ENCODE measurements around the gene PKD1L1.
"Not testable (repeated sequence)": the region's sequence is repeated elsewhere in the genome, so short reads cannot be mapped to it uniquely, and the experiment has no call there.

Gene PKD1L1

GRCh38 chr7:47755248-47755647 lies 193.0 kb downstream of the PKD1L1 start:
- TF ChIP-seq CTCF (IDR thresholded peaks at IDR 0.05; ENCODE audit: insufficient read depth, low read length, missing control alignments) = no peak
- H3K4me3 ChIP-seq (ENCODE audit: low read depth, low read length) = no peak overlapping the region
- ChIA-PET CTCF (interaction anchor here (1.7 kb wide), 1 partner anchor 489 kb away, joined by 4 read pairs; no protein-coding TSS in a partner anchor), POLR2A (no interaction called here)
- DNase-seq (ENCODE audit: low read depth, low spot score) = no peak

- CTCF ChIA-PET = interaction anchor here (1.2 kb wide), 1 partner anchor 8 kb away, joined by 3 read pairs; no protein-coding TSS in a partner anchor
- POLR2A ChIA-PET; H3K4me3 ChIP-seq (ENCODE audit: low read depth, low read length); DNase-seq (ENCODE audit: low read depth, low spot score): not testable (repeated sequence)
These were observed 196.5 kb downstream of the PKD1L1 start for GRCh38 chr7:47751724-47752123.

- ChIA-PET CTCF (interaction anchor here (0.6 kb wide), 1 partner anchor 109 kb away, joined by 3 read pairs; no protein-coding TSS in a partner anchor), POLR2A (no interaction called here)
- no peak for DNase-seq (ENCODE audit: low read depth, low spot score)
- no peak overlapping the region for H3K4me3 ChIP-seq (ENCODE audit: low read depth, low read length)
- no peak for TF ChIP-seq CTCF (IDR thresholded peaks at IDR 0.05; ENCODE audit: insufficient read depth, low read length, missing control alignments)
These were observed 197.2 kb downstream of the PKD1L1 start for GRCh38 chr7:47751043-47751442.

- CTCF ChIA-PET = no interaction called here
- no peak overlapping the region for H3K4me3 ChIP-seq (ENCODE audit: low read depth, low read length)
- POLR2A ChIA-PET = no interaction called here
- no peak for TF ChIP-seq CTCF (IDR thresholded peaks at IDR 0.05; ENCODE audit: insufficient read depth, low read length, missing control alignments)
- DNase-seq (ENCODE audit: low read depth, low spot score) = no peak
These were observed 200.2 kb downstream of the PKD1L1 start for GRCh38 chr7:47748041-47748440.

- CTCF ChIA-PET = no interaction called here
- no peak for TF ChIP-seq CTCF (IDR thresholded peaks at IDR 0.05; ENCODE audit: insufficient read depth, low read length, missing control alignments)
- DNase-seq (ENCODE audit: low read depth, low spot score) = no peak
- H3K4me3 ChIP-seq (ENCODE audit: low read depth, low read length) = no peak overlapping the region
- POLR2A ChIA-PET = no interaction called here
These were observed 201.1 kb downstream of the PKD1L1 start for GRCh38 chr7:47747160-47747559.

GRCh38 chr7:47746468-47746867 lies 201.8 kb downstream of the PKD1L1 start:
- POLR2A ChIA-PET = no interaction called here
- no peak overlapping the region for H3K4me3 ChIP-seq (ENCODE audit: low read depth, low read length)
- TF ChIP-seq CTCF (IDR thresholded peaks at IDR 0.05; ENCODE audit: insufficient read depth, low read length, missing control alignments) = no peak
- DNase-seq (ENCODE audit: low read depth, low spot score) = no peak
- CTCF ChIA-PET = no interaction called here

GRCh38 chr7:47744883-47745282 lies 203.4 kb downstream of the PKD1L1 start:
- no peak for TF ChIP-seq CTCF (IDR thresholded peaks at IDR 0.05; ENCODE audit: insufficient read depth, low read length, missing control alignments)
- ChIA-PET POLR2A (no interaction called here), CTCF (interaction anchor here (0.8 kb wide), 1 partner anchor 10 kb away, joined by 3 read pairs; no protein-coding TSS in a partner anchor)
- DNase-seq (ENCODE audit: low read depth, low spot score) = no peak
- H3K4me3 ChIP-seq (ENCODE audit: low read depth, low read length) = no peak overlapping the region

All from AG04449 (cell line).